Brain pericyte (primary cell): ENCODE results near the gene RYR1.
A peak's percentile ranks its signal among the peaks of the same experiment; 100 is the strongest.

Source experiments
- DNase-seq: peaks from one replicate; pipeline ENCODE4 v3.0.0-alpha.2; 2012; ENCODE audit warnings: low read depth, low spot score

Gene RYR1

DNA sequence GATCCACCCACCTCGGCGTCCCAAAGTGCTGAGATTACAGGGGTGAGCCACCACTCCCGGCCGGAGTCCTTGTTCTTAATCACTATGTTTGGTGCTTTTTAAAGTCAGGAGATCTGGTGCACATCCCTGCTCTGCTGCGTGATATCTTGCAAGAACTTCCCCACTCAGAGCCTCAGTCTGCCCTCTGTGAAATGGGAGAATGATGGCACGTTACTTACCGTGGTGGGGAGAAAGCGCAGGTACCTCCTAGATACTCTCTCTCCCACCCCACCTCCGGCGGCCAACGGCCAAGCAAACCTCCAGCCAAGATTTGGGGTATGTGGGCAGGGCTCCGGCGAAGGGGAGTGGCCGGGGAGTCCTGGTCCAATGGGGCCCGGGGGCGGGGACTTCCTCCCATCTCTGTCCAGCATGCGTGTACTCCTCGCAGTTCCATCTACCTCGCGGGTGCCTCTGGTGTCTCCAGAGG lies at the start of gene RYR1:
RYR1 (plus strand) TSS at position 424 of the 466 bp plus-strand sequence. CDS start 139 bp downstream, outside the sequence.
- DNase-seq = no peak

DNA sequence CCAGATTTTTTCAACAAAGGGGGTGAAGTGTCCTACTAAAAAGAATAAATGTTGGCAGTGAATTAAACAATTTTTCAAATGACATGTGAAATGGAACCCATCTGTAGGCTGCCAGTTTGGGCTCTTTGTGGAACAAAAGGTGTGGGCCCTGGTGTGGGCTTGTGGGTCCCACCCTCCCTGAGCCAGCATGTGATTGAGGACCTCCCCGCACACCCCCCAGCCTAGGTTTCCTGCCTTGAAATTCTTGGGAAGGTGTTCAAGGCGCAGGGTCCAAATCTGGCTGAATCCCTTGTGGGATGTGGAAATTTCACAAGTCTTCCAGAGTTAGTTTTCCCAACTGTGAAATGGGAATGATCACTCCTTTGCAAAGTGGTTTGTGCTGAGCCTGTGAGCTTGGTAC lies 49.7 kb upstream of the RYR1 start:
- no peak for DNase-seq

DNA sequence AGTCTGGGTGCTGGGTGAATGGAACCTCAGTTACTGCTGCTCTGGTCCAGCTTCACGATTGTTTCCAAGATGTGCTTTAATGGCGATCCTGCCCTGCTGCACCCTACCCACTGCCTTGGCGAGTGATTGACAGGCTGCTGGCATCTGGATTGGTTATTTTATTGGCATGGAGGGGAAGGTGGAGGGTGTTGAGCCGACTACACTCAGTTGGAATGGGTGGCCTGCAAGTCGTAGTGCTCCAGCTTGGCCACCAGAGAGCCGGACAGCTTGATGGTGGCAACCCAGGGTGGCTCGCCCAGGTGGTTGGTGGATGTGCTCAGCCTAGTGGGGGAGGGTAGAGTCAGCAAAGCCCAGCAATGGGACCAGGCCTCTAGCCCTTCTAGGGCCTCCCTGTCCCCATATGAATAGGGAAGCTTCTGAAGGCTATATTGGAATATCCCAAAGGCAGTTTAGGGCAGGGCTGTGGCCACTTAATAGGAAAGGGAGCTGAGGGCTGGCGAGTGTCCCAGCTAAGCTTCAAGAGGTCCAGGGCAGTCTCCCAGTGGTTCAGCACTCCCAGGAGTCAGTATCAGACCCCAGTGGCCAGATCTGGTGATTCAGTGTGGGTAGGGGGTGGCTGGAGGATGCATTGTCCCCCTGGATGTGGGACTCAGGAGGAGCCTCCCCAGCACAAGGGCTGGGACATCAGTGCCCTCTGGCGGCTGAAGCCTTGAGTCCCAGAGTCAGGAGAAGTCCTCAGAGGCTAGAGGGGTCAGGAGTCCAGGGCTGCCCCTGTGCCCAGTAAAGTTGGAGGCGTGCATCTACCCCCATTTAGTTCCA lies 49.1 kb upstream of the RYR1 start:
- DNase-seq = no peak

DNA sequence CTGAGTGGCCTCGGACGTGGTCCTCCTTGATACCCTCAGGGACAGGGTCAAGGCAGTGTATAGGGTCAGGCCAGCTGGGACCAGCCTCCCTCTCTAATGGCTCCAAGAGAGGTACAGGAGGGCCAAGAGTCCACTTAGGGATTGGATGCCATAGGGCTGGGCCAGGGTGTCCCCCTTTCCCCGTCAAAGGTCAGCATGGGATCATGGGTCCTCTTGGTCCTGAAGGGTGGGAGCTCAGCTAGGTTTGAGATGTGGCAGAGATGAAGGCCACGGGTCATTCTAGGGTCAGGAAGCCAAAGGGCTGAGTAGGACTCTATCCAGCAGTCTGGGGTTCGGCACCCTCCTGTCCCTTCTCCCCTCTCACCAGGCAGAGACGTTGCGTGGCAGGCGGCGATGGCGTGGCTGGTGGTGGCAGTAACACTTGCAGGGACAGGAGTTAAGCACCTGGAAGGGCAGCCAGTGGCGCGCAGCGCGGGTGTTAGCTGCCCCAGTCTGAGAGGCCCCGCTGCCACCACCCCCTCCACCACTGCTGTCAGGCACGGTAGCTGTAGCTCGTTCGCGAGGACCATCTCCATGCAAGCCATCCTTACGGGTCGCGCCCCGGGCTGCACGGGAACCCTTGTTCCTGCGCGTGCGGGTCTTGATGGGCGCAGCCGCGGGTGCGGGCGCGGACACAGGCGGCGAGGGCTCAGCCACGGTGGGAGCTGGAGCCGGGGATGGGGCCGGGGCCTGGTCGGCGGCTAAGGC lies 48.3 kb upstream of the RYR1 start:
- no peak for DNase-seq

DNA sequence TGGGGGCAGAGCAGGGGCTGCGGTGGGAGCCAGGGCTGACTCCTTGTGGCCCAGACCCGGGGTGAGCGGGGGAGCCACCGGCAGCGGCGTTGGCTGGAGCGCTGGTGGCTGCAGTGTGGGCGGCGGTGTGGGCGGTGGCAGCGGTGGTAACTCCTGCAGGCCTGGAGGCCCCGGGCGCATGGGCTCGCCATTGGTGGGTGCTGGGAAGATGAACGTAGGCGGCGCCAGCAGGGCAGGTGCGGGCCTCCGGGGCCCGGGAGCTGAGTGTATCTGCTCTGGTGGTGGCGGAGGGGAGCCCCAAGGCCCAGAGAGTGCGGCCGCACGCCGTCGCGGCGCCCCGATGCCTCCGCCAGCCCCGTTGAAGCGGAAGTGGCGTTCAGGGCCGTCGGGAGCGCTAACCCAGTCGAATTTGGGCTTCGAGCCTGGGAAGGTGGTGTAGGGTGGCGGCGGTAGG lies 47.7 kb upstream of the RYR1 start:
- no peak for DNase-seq

DNA sequence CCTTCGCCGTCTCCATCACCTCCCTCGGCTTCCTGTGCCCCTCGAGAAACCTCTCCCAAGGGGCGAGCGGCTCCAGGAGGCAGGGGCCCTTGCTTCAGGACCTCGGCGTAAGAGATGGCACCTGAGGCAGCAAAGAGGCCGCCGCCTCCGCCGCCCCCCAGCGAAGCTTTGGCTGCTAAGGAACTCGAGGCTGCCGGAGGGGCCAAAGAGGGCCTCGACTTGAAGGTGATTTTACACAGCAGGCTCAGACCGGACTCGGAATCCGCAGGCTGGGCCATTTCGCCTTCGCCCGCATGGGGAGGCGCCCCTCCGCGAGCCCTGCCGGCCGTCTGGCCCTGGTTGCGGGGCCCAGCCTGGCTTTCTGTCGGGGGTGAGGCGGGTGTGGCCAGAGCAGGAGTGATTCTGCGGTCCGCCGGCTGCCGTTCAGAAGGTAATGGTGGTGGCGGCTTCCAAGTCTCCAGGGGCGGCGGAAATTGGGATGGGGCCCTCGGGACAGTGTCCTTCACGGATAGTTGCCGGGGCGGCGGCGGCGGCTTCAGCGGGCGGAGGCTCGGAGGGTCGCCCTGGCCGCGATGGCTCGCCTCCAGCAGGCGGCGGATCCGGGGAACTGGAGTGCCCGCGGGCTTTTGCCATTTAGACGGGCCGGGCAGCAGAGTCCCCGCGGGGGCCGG lies 47.1 kb upstream of the RYR1 start:
- DNase-seq = no peak

DNA sequence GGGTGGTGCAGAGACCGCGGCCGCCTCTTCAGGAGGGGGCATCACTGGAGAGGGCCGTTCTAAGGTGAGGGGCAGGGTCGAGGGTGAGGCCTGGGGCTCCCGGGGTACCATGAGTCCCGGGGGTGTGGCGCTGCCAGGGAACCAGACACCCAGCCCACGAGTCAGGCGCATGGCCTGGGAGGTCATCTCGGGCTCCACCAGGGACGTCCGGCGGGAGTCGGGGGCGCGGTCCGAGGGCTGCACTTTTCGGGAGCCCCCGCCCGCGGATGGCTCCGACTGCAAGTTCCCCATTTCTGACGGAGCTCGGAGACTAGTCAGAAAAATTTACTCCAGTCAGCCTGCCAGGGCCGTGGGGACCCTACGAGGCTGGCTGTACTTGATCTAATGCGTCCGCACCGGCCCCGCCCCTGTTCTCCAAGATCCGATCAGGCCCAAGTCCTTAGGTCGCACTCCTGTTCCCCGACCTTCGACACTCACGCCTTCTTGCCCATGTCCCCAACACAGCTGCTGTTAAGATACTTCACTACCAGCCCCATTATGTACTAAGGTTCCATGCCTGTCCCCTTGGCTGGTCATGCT lies 46.4 kb upstream of the RYR1 start:
- DNase-seq = no peak

DNA sequence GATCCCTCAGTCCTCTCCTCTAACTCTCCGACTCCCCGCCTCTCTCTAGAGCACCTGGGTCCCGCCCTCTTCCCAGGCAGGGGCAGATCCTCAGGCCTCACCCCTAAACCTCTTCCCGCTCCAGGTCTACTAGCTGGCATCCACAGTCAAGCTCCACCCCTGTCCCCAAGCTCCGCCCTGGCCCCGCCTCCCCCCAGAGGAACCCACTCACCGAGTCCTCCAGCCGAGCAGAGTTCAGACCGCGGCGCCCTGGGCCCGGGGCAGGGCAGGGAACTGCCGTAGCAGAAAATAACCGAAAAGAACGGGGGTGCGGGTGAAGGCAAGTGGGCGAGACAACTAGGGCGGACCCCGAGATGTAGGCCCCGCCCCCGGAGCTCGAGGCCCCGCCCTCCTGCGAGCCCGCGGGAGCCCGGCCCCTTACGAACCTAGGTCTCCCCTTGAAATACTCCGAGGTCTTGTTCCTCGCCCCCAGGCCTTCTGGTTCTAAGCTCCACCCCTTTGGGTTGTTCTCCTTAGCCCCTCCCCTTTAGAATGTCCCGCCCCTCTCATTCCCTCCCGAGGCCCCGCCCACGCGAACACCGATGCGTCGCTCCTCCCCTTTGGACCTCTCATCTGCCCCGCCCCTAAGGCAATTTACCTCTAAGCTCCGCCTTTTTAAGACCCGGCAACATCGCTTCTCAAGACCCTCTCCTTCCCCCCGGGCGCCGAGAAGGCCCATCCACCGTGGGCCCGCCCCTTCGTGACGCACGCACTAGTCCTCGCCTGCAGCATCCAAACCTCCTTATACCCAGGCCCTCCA lies 45.7 kb upstream of the RYR1 start, which contains the start of gene GGN:
GGN (minus strand) TSS at position 485 of the 799 bp plus-strand sequence. CDS start 773 bp downstream, outside the sequence.
- peak; percentile 86 for DNase-seq

DNA sequence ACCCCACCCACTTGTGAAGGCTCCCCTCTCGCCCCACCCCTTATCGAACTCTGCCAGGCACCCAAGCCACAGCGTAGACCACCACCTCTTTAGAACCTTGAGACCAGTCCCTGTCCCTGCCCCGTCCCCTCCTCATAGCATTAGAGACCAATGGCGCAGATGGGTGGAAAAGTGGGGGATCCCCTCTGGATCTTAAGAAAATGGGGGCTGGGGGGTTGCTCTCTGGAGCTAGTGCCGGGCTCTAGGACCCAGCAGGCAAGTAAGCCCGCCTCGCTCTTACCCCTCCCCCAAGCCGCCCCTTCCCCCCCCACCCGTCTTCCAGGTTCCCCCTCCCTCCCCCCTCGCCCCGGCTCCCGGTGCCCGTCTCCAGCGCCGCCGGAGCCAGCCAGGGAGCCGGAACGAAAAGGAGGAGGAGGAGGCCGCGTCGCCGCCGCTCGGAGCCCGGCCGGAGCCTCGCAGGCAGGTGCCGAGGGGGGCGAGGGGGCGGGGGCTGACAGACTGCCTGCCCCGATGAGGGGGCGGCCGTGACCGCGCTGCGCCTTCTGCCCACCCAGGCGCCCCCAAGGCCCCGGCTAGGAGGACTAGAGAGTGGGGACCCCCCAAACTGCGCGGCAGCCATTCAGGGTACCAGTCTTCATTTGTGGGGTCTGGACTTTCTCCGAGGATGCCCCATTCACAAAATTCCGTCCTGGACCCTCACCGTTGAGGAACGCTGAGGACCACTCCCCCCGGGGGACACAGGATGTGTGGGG lies 45.0 kb upstream of the RYR1 start, which contains the start of gene SPRED3:
SPRED3 (plus strand) TSS at position 349 of the 752 bp plus-strand sequence. CDS start 1,606 bp downstream, outside the sequence.
- DNase-seq = no peak

DNA sequence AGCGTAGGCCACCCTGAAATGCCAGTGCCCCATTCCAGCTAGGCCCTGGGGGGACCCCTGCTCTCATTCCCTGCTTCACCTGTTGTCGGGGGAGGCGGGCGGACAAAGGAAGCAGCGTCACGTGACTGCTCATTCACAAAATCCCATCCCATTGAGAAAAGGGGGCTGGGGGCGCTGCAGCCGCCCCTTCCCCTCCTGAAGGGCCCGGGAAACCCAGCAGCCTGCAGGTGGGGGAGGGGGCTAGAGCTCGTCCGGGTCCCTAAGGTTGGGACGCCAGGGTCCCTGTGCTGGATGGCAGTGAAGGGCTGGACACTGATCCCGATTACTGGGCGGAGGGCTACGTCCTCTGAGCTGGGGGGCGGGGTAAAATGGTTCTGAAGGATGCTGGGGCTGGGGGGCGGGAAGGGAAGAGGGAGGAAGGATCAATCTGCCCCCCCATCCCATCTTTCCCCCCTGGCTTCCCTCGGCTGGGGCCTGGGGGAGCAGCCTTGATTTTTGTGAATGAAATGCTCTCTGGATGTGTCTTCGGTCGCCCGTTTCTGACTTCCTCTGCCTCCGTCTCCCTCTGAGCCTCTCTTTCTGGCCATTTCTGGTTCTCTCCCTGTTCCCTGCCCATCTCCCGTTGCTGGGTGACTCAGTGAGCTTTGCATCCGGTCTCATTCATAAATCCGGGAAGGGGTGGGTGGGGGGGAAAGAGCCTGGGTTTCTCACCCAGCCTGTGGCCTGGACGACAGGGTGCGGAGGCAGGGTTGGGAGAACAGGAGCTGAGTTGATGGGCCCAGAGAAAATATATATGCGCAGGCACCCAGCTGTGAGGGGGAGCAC lies 44.2 kb upstream of the RYR1 start:
- DNase-seq = no peak

DNA sequence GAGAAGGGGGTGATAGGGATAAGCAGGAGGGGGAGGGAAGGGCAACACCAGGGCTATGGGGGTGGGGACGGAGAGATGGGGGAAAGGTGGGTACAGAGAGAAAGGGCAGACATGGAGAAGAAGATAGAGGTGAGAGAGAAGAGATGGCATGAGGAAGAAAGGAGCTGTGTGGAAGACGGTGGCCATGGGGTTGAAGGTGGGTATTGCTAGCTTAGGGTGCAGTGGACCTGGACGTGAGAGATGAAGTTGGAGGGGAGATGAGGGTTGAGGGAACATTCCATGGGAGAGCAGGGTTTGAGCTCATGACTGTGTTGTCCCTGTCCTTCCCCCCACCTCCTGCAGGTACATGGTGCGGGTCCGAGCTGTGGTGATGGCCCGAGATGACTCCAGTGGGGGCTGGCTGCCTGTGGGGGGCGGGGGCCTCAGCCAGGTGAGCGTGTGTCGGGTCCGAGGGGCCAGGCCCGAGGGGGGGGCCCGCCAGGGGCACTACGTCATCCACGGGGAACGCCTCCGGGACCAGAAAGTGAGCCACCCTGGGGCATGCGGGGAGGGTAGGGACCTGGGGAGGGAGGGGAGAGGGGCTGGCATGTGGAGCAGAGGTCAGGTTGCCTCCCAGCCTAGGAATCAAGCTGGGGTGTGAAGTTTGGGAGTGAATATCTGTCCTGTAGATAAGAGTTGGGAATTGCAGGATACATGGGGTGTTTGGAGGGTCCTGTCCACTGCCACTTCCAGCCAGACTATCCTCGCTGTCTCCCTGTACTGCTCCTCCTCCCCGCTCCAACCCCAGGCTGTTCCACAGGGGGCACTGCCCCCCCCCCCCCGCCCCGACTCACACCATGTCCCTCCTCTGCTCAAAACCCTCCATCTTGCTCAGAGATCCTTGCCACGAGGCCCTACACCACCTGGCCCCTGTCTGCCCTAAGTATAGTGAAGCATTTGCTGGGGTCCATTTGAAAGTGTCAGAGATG lies 43.2 kb upstream of the RYR1 start:
- DNase-seq = no peak

DNA sequence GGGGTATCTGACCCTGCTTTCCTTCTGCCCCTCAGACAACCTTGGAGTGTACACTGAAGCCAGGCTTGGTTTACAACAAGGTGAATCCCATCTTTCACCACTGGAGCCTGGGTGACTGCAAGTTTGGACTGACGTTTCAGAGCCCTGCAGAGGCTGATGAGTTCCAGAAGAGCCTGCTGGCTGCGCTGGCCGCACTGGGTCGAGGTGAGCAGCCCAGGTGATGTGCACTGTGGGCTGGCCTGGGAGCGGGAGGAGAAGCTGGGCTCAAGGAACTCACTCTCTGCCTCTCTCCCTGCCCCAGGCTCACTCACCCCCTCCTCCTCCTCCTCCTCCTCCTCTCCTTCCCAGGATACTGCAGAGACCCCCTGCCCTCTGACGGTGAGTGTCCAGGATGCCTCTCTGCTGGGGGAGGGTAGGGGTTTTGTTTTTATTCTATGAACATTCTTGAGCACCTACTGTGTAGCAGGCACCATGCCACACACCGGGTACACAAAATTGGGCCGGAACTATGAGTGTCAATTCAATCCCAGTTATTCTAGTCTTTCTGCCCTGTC lies 41.5 kb upstream of the RYR1 start:
- DNase-seq = no peak

DNA sequence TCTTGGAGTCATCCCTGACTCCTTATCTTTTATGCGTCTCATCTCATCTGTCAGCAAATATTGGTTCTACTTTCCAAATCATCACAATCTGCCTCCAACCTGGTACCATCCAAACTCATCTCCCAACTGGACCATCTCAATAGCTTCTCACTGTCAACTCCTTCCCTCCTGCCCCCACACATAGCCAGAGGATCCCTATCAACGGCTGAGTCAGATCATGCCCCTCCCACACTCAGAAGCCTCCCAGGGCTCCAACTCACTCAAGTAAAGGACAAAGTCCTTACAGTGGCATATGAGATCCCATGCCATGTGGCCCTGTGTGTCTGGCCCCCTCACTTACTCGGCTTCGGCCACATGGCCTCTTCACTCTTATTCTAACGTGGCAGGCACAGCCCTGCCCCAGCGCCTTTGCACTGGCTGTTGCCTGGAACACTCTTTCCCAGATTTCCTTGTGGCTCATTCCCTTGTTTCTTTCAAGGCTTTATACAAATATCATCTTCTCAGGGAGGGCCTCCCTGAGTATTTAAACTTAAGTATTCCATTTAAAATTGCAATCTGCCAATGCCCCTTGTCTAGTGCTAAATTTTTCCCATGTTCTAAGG lies 40.7 kb upstream of the RYR1 start:
- no peak for DNase-seq

DNA sequence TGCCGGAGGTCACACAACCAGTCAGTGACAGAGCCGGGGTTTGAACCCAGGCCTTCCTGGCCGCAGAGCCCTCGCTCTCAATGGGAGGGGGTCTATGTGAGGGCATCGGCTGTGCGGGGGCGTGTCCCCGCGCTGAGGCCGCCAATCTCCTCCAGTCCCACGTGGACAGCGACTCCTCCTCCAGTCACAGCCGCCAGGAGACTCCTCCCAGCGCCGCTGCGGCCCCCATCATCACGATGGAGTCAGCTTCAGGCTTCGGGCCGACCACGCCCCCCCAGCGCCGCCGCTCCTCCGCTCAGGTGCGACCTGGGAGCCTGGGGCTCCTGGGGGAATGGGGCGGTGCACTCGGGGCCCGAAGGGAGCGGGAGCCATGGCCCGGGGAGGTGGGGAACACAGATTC lies 39.0 kb upstream of the RYR1 start:
- no peak for DNase-seq

DNA sequence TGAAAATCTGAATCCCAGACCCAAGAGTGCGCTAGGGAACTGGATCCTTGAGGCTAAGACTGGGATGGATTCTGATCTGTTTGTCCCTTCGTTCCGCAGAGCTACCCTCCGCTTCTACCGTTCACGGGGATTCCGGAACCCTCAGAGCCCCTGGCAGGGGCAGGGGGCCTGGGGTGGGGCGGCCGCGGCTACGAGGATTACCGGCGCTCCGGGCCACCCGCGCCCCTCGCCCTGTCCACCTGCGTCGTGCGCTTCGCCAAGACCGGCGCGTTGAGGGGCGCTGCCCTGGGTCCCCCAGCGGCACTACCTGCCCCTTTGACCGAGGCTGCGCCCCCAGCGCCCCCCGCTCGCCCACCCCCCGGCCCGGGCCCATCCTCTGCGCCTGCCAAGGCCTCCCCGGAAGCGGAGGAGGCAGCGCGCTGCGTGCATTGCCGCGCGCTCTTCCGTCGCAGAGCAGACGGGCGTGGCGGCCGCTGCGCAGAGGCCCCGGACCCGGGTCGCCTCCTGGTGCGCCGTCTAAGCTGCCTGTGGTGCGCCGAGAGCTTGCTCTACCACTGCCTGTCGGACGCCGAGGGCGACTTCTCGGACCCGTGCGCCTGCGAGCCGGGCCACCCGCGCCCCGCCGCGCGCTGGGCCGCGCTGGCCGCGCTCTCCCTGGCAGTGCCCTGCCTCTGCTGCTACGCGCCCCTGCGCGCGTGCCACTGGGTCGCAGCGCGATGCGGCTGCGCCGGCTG lies 37.9 kb upstream of the RYR1 start:
- no peak for DNase-seq

DNA sequence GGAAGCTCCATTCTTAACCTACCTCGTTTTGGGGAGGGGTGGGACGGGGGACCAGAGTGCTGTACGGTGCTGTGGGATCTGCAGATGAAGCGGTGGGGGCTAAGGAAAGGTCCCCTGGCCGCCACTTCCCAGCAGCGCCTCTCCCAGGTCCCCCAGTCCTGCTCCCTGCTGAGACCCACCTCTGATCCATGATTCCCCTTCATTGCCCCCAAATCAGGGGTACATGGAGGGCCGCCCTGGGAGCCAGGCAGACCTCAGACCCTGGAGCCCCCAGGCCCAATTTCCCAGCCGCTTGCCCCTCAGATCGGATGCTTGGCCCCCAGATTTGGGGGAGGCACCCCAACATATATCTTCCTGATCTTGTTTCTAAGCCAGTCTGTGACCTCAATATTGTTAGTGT lies 34.4 kb upstream of the RYR1 start:
- DNase-seq = no peak

DNA sequence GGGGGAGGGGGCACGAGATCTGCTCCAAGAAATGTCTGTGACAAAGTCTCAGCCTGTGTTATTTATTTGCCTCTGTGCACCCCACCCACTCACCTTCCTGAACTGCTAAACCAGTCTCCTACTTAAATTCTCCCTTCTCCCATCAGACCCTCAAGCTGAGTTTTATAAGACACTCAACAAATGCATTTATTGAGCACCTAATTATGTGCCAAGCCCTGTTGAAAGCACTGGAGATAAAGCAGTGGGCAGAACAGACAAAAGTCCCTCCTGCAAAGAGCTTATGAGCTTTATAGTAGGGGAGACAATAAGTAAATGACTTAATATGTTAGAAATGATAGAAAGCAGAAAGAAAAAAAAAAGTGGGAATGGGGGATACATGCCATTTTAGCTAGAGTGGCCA lies 34.0 kb upstream of the RYR1 start:
- DNase-seq = no peak
